GM18868 (cell line): ENCODE data around the gene SWSAP1.
"Not testable (repeated sequence)": the region's sequence is repeated elsewhere in the genome, so short reads cannot be mapped to it uniquely, and the experiment has no call there.

Experiments used
- ATAC-seq: cut with Tn5 transposase; IDR thresholded peaks from one replicate; pipeline ENCODE4 v1.9.1; 2021; ENCODE audit warnings: mild to moderate bottlenecking, moderate library complexity; ENCODE audit not compliant: unreplicated experiment

The SWSAP1 gene

DNA sequence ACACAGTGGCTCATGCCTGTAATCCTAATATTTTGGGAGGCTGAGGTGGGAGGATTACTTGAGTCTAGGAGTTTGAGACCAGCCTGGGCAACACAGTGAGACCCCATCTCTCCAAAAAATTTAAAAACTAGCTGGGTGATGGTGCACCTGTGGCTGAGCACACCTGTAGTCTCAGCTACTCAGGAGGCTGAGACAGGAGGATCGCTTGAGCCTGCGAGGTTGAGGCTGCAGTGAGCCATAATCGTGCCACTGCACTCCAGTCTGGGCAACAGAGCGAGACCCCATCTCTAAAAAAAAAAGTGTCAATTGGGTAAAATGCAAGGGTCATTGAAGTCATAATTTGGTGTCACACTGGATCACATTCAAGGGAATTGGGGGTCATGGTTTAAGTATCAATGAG, 20.4 kb upstream of the SWSAP1 start:
- ATAC-seq, result not testable (repeated sequence)

DNA sequence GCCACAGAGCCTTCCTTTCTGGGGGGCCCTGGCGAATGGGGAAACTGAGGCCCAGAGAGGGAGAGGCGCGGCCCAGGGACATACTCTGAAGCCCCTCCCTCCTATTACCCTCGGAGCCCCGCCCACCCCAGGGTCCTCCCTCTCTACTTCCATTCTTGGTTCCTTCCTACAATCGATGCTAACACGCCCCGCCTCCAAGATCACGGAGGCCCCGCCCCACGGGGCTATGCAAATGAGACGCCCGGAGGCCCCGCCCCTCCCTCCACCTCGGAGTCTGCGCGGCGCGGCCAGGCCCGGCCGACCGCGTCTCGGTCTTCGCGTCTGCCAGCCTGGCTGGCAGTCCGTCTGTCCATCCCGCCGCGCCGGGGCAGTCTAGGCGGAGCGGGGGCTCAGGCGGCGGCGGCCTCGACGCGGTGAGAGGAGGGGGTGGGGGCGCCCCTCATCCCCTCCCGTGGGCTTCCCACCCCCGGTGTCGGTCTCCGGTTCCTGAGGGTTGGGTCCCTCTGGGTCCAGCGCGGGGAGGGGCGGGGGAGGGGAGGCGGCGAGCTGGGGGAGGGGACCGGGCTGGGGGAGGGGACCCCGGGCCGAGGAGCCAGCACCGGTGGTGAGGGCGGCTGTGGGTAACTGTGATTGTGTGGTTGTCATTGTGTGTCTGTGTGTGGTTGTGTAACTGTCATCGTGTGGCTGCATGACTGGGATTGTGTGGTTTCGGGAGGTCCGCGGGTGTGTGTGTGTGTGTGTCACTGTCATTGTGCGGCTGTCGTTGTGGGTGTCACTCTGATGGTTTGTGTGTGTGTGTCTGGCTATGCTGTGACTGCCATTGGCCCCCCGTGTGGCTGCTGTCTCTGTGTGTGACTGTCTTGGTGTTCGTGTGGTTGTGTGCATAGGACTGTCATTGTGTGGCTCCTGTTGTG, 19.0 kb upstream of the SWSAP1 start, which contains the start of gene PLPPR2:
Gene PLPPR2, plus strand, starts transcription at position 273 of the 914 bp plus-strand sequence. CDS start 2,242 bp downstream, outside the sequence.
- no peak for ATAC-seq

DNA sequence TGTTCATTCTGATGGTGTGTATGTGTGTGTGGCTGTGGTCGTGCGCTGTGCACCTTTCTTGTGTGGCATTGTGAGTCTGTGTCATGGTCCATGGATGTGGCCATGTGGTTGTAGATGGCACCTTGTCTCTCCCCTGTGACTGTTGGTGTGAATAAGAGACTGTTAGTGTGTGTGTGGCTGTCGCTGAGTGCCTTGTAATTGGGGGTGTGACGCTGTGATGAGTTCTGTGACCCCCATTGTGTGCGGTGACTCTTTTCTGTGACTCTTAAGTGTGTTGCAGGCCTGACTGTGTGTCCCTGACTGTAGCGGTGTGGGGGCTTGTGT, 18.4 kb upstream of the SWSAP1 start:
- ATAC-seq, result no peak

DNA sequence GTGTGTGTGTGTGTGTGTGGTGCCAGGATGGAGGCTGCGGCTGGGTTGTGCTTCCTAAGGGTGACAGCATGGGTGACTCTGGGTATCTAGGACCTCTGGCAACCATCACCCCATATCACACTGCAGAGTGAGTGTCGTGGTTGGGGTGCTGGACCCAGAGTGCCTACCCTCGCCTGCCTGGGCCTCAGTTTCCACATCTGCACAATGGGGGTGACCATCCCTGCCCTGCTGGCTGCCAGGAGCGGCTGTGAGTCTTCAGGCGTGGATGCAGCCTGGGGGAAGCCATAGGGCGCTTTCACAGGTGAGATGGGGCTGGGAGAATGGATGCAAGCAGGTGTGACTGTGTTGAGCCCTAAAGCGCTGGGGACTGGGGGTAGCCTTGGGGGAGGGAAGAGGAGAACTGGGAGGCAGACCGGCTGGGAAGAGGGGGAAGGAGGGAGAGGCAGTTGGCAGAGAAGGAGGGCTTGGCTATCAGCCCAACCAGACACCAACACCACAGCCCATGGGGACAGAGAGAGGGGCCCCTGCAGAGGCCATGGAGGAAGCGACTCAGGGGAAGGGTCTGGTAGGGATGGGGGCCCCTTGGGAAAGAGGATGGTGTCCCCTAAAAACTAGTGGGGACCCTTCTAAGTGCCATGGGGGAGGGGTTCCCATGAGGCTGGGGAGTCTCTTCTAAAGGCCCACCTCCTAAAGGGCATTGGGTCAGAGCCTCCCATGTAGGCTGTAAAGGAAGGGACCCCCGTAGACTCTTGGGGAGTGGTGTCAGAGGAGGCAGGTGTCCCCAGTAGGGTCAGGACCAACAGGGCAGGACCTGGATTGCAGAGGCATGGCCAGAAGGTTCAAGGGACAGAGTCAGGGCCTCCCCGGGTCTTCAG, 17.6 kb upstream of the SWSAP1 start:
- ATAC-seq, result no peak

DNA sequence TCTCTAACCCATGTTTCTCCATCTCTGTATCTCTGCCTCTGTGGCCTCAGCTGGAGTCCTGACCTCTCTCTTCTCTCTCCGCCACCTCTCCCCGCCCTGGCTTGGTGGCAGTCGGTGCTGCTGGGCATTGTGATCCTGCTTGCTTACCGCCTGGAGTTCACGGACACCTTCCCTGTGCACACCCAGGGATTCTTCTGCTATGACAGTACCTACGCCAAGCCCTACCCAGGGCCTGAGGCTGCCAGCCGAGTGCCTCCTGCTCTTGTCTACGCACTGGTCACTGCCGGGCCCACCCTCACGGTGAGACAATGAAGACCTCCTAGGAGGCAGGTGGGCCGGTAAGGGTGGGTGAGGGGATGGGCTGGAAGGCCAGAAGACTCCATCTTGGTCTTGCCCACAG, 15.0 kb upstream of the SWSAP1 start:
- no peak for ATAC-seq

DNA sequence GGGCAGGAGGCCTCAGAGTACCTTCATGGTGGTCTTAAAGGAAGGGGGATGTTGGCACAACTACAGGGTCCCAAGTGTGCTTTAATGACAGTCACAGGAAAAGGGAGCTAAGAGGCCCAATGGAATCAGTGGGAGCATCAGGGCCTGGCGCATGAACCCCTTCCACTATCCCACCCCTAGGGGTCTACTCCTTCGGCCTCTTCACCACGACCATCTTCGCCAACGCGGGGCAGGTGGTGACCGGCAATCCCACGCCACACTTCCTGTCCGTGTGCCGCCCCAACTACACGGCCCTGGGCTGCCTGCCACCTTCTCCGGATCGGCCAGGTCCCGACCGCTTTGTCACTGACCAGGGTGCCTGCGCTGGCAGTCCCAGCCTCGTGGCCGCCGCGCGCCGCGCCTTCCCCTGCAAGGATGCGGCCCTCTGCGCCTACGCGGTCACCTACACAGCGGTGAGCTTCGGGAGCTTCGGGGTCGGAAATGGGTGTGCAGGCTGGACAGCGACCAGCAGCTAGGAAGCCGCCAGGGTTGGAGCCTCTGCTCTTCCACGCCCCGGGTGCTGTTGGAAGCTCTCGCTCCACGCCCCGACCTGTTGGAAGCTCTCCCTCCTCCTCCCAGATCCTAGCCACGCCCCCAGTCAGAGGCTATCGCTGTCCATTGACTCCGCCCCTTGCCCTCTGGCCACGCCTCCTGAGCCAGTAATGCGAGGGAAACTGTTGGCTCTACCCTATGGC, 13.3 kb upstream of the SWSAP1 start:
- ATAC-seq, result no peak

DNA sequence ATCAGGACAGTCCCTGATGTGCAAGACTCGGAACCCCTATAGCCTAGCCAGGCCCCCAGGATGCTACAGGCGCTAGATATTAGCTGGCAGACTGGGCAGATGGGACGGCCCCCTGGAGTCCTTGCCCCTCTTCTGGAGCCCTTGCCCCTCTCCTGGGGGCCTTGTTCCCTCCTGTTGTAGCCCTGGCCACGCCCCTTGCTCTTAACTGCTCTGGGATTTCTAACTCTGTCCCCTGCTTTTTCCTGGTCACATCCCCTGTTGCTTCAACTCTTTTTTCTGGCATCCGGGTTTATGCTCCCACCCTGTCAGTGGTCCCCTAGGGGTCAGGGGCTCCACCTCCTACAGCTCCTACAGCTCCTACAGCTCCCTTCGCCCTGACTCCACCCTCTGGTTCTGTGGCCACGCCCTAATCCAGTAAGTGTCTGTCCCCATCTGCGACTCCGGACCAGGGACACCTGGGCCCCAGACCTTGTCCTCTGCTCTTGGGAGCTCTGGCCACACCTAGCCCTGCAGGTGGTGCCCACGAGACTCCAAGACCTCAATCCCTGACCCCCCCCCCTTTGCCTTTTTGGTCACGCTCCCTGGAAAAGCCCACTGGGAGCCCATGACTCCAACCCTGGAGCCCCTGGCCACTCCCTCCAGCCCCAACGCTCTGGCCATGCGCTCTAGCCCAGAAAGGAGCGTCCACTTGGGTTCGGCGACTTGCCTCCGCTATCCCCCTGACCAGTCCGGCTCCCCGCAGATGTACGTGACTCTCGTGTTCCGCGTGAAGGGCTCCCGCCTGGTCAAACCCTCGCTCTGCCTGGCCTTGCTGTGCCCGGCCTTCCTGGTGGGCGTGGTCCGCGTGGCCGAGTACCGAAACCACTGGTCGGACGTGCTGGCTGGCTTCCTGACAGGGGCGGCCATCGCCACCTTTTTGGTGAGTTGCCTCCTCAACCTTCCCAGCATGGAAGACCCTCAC, 12.4 kb upstream of the SWSAP1 start:
- ATAC-seq, result no peak

DNA sequence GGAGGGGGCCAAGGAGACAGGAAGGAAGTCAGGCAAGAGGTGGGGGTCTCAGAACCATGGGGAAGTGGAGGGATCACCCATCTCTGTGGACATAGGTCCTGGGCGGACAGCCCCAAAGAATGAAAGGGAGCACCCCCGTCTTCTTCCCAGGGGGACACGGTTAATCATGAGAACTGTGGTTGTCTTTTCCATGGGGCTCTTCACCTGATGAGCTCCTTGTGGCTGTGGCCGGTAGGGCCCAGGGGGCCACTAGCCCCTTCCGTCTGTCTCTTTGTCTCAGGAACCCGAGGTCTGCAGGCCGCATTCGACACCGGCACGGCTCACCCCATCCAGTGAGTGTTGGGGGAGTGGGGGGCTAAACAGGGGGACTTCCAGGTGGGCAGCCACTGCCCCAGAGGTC, 10.6 kb upstream of the SWSAP1 start:
- no peak for ATAC-seq

DNA sequence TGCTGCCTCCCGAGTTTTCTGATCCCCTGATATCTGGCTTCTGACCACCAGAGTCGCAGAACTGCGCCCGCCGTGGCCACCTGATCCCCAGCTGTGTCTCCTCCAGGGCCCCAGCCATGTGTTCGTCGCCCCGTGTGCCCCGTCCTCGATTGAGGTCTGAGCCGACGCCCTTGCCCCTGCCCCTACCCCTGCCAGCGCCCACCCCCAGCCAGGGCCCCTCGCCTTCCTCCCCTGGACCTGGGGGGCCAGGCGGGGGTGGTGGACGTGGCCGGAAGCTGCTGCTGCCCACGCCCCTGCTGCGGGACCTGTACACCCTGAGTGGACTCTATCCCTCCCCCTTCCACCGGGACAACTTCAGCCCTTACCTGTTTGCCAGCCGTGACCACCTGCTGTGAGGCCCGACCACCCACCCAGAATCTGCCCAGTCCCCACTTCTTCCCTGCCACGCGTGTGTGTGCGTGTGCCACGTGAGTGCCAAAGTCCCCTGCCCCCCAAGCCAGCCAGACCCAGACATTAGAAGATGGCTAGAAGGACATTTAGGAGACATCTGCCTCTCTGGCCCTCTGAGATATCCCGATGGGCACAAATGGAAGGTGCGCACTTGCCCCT, 10.1 kb upstream of the SWSAP1 start:
- ATAC-seq, result no peak

DNA sequence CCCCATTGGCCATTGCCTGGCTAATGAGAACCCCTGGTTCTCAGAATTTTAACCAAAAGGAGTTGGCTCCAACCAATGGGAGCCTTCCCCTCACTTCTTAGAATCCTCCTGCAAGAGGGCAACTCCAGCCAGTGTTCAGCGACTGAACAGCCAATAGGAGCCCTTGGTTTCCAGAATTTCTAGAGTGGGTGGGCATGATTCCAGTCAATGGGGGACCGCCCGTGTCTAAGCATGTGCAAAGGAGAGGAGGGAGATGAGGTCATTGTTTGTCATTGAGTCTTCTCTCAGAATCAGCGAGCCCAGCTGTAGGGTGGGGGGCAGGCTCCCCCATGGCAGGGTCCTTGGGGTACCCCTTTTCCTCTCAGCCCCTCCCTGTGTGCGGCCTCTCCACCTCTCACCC, 9.5 kb upstream of the SWSAP1 start:
- no peak for ATAC-seq

DNA sequence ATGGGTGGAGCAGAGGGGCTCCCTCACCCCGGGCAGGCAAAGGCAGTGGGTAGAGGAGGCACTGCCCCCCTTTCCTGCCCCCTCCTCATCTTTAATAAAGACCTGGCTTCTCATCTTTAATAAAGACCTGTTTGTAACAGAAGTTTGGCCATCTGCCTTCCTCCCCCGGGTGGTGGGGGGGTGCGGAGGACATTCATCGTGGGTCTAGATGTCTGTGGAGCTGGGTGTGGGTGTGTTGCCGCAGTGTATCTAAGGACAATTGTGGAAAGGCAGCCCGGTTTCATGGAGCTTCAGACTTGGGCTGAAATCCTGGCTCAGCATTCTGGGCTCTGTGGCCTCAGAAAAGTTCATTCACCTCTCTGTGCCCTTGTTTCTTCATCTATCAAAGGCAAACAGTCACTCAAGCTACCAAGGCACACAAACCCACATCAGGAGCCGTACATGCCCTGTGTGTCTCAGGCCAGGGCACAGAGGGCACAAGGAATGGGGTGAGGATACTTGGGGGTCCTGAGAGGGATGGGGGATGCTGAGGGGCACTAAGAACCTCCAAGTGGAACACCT, 8.8 kb upstream of the SWSAP1 start:
- ATAC-seq, result no peak

DNA sequence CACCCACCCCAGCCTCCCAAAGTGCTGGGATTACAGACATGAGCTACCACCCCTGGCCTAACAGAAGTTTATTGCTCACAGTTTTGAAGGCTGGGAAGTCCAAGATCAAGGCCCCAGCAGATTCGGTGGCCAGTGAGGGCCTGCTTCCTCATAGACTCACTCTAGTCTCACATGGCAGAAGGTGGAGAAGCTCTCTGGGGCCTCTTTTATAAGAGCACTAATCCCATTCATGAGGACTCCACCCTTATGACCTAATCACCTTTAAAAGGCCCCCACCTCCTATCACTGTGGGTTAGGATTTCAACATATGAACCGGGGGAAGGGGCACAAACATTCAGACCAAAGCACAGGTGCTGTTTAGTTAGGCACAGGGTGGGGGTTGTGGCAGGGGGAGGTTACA, 6.9 kb upstream of the SWSAP1 start:
- no peak for ATAC-seq

DNA sequence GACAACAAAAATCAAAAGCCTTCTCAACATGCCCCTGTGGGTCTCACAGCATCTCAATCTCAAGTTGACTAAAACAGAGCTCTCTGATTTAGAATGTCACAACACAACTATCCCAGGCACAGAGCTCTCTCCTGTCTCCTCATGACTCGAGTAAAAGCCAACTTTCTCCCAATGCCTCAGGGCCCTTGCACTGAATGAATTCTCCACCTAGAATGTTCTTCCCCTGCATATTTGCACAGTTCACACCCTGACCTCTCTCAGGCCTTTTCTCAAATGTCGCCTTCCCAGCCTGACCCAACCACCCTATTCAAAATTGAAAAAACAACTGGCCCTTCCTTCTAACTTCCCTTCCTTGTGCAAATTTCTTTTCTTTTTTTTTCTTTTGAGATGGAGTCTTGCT, 3.7 kb upstream of the SWSAP1 start:
- no peak for ATAC-seq

DNA sequence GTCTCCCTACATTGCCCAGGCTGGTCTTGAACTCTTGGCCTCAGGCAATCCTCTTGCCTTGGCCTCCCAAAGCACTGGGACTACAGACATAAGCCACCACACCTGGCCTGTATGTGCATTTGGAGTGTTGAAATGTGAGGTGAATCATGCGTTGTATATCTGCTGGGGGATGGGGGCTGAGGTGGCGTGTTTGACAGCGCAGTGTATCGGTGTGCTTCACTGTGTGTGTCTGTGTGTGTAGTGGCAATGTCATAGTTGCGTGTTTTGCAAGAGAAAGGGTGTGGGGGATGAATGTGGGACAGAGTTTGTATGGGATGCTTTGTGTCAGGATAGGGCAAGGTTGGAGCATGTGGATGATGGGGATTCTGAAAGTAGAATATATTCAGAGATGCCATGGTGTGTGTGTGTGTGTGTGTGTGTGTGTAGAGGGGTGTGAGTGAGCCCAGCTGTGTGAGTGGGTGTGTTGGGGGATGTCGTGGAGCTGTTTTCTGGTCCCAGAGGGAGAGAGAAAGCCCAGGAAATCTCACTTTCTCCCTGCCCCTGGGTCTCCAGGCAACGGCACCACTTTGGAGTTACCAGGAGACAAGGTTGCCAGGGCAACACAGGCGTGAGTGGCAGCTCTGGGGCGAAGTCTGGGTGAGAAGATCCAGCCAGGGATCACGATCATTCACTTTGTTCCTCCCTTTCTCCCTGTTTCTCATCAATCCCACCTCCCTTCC, 1.1 kb upstream of the SWSAP1 start:
- no peak for ATAC-seq

DNA sequence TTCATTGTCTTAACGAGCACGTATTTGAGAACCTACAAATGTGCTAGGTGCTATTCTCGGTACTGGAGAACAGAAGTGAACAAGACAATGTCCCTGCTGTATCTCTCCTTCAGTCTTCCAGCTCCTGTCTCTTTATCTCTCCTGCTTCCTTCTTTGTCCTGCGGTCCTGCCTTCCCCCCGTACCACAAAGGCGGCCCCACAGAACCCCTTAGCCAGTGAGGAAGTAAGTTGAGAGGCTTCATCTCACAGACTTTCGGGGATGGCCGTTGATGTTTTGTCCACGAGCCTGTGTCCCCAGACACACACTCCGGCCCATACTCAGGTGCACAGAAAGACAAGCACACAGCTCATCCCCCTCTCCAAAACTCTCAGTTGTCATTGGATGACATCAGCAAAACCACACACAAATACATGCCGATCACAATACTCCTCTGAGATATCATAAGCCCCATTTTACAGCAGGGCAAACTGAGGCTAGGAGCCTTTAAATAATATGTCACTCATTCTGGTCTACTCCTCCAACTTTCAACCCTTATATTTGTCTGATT, 507 bp upstream of the SWSAP1 start:
- no peak for ATAC-seq

DNA sequence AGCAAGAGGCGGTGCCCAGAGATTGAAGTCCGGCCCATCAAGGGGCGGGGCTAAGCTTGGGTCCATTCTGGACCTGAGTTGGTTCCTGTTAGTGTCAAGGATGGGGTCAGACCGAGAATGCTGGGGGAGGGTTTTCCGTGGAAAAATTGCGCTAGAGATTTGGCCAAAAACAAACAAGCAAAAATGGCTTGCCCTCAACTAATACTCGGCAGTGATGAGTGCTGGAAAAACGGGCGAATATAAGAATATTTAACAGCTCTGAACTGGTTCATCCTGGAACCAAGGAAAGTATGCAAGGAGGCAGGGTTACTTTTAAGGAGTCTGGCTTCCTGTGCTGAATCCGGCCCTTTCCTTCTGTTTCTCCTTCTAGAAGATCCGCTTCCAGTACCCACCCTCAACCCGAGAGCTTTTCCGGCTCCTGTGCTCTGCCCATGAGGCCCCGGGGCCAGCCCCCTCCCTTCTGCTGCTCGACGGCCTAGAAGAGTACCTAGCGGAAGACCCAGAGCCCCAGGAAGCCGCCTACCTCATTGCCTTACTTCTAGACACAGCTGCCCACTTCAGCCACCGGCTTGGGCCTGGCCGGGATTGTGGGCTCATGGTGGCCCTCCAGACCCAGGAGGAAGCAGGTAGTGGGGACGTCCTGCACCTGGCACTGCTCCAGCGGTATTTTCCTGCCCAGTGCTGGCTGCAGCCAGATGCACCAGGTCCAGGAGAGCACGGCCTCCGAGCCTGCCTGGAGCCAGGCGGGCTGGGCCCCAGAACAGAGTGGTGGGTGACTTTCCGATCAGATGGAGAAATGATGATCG, 880 bp downstream of the SWSAP1 start:
- no peak for ATAC-seq

DNA sequence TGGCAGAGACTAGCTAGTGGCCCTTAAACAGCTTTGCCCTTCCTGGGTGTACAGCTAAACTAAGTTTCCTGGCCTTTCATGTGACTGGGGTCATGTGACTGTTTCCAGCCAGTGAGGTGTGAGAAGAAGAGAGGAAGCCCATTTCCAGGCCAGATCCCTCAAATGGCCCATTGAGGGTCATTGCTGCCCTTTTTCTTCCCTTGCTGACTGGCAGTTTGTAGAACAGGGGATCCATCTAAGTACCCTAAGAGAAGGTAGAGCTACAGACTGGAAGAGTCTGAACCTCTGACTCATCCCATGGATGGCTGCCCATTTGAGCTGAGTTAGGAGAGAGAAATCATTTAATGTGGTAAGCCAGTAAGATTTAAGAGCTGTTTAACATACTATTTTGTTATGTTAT, 2.8 kb downstream of the SWSAP1 start:
- ATAC-seq, result no peak

DNA sequence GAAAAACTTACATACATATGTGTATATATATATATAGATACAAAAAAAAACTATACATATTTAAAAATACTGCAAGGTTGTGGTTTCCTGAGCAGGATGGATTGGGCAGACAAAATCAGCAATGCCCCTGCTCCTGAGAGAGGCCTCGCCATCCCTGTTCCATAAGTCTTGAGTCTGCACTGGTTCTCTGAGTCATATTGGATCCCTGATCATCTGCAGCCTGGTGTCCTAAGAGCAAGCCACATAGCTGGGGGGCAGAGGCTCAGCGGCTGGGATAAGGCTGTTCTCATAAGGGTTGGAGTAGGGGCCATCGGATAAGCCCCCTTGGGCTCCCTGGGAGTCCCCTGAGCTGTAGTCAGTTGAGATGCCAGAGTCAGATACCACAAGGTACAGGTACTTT, 3.3 kb downstream of the SWSAP1 start:
- ATAC-seq, result no peak
